GM23338 (cell line): ENCODE measurements around the gene CA12. TPM values are rescaled to one million over a fixed set of nuclear protein-coding genes. Genes with fewer than 3 reads are reported as not detected.

ENCODE experiments used
- ATAC-seq: fragments of 200-7000 bp; cut with Tn5 transposase; 3 replicates; pipeline ENCODE4 v1.9.1; 2020
- DNase-seq: peaks from one replicate; pipeline ENCODE4 v3.0.0-alpha.2; 2015; ENCODE audit warnings: low spot score
- H2AFZ ChIP-seq: fragments of 200-600 bp; sonication (generic); 2 replicates; pipeline ENCODE4 v1.8.0; 2016; ENCODE audit warnings: antibody characterized with exemption, mild to moderate bottlenecking, moderate library complexity
- H3F3A ChIP-seq: fragments of 200-600 bp; sonication (generic); replicated peaks from 2 replicates; pipeline ENCODE4 v1.8.0; 2017; ENCODE audit warnings: antibody characterized with exemption, mixed run types, low read depth
- H3K27ac ChIP-seq: fragments of 200-600 bp; sonication (generic); 2 replicates; pipeline ENCODE4 v1.6.1; 2016; ENCODE audit warnings: low read depth
- H3K27me3 ChIP-seq: fragments of 200-600 bp; sonication (generic); 2 replicates; pipeline ENCODE4 v1.8.0; 2016; ENCODE audit warnings: mild to moderate bottlenecking, mixed run types, moderate library complexity; ENCODE audit not compliant: insufficient read depth
- H3K36me3 ChIP-seq: fragments of 200-600 bp; sonication (generic); 2 replicates; pipeline ENCODE4 v1.8.0; 2016; ENCODE audit warnings: mild to moderate bottlenecking; ENCODE audit not compliant: insufficient read depth
- H3K4me1 ChIP-seq: fragments of 200-600 bp; sonication (generic); 2 replicates; pipeline ENCODE4 v1.8.0; 2016; ENCODE audit warnings: mild to moderate bottlenecking, moderate library complexity; ENCODE audit not compliant: insufficient read depth
- H3K4me2 ChIP-seq: fragments of 200-600 bp; sonication (generic); 2 replicates; pipeline ENCODE4 v1.7.1; 2017; ENCODE audit warnings: mixed run types
- H3K4me3 ChIP-seq: fragments of 200-600 bp; sonication (generic); 2 replicates; pipeline ENCODE4 v1.6.1; 2016; ENCODE audit warnings: mixed run types
- H3K79me2 ChIP-seq: fragments of 200-600 bp; sonication (generic); replicated peaks from 2 replicates; pipeline ENCODE4 v1.8.0; 2017; ENCODE audit warnings: mild to moderate bottlenecking; ENCODE audit not compliant: insufficient read depth
- H3K9me2 ChIP-seq: fragments of 200-600 bp; sonication (generic); 2 replicates; pipeline ENCODE4 v1.8.0; 2017; ENCODE audit not compliant: insufficient read depth
- H4K20me1 ChIP-seq: fragments of 200-600 bp; sonication (generic); replicated peaks from 2 replicates; pipeline ENCODE4 v1.8.0; 2017; ENCODE audit warnings: mild to moderate bottlenecking; ENCODE audit not compliant: insufficient read depth
- H3K27ac Mint-ChIP-seq: 2 replicates; pipeline ENCODE4 v1.8.0; 2020; ENCODE audit warnings: inconsistent platforms, mild to moderate bottlenecking, moderate library complexity, mixed read lengths
- H3K27me3 Mint-ChIP-seq: 3 replicates; pipeline ENCODE4 v1.8.0; 2022; ENCODE audit warnings: low read depth, mild to moderate bottlenecking, moderate library complexity, mixed read lengths, inconsistent platforms; ENCODE audit not compliant: insufficient read depth, poor library complexity
- H3K36me3 Mint-ChIP-seq: 3 replicates; pipeline ENCODE4 v1.8.0; 2021; ENCODE audit warnings: low read depth, mild to moderate bottlenecking, inconsistent platforms, moderate library complexity, mixed read lengths
- H3K4me1 Mint-ChIP-seq: 3 replicates; pipeline ENCODE4 v1.8.0; 2020; ENCODE audit warnings: mild to moderate bottlenecking, inconsistent platforms, mixed read lengths
- H3K4me3 Mint-ChIP-seq: 3 replicates; pipeline ENCODE4 v1.8.0; 2021; ENCODE audit warnings: moderate library complexity, mild to moderate bottlenecking, inconsistent platforms, mixed read lengths
- H3K9me3 Mint-ChIP-seq: 3 replicates; pipeline ENCODE4 v1.8.0; 2020; ENCODE audit warnings: moderate library complexity, mild to moderate bottlenecking, inconsistent platforms, mixed read lengths
- CREB1 ChIP-seq: fragments of 250-450 bp; sonication (Bioruptor Pico); IDR thresholded peaks from 2 replicates; pipeline ENCODE4 v1.5.0; 2020; ENCODE audit warnings: low read depth, mild to moderate bottlenecking, moderate library complexity
- CTCF ChIP-seq, 2 experiments: fragments of 200-600 bp in 1 of 2; sonication (generic) in 1 of 2; conservative IDR thresholded peaks; 2 replicates each; pipeline versions ENCODE4 v1.5.1 to v1.6.1; 2016 to 2017; ENCODE audit warnings: antibody characterized with exemption in 2 of 2, low read depth in 2 of 2, mild to moderate bottlenecking in 2 of 2, moderate library complexity in 1 of 2
- EZH2 ChIP-seq: fragments of 200-600 bp; sonication (generic); IDR thresholded peaks from one replicate; pipeline ENCODE4 v1.8.0; 2017; ENCODE audit warnings: antibody characterized with exemption, mild to moderate bottlenecking, low read depth; ENCODE audit not compliant: unreplicated experiment
- EZH2phosphoT487 ChIP-seq: fragments of 200-600 bp; sonication (generic); IDR thresholded peaks from one replicate; pipeline ENCODE4 v1.8.1; 2018; ENCODE audit warnings: antibody characterized with exemption; ENCODE audit not compliant: unreplicated experiment
- POLR2AphosphoS5 ChIP-seq: IDR thresholded peaks from 2 replicates; pipeline ENCODE4 v1.6.1; 2016; ENCODE audit warnings: antibody characterized with exemption, low read depth
- REST ChIP-seq: IDR thresholded peaks from one replicate; pipeline ENCODE4 v1.6.1; 2018; ENCODE audit warnings: antibody characterized with exemption; ENCODE audit not compliant: unreplicated experiment
- ZNF114 ChIP-seq: fragments of 250-450 bp; sonication (Bioruptor Pico); IDR thresholded peaks from 2 replicates; pipeline ENCODE4 v1.5.0; 2020; ENCODE audit warnings: mild to moderate bottlenecking, moderate library complexity
- ZNF331 ChIP-seq: fragments of 250-450 bp; sonication (Bioruptor Pico); IDR thresholded peaks from 2 replicates; pipeline ENCODE4 v1.5.0; 2020; ENCODE audit warnings: low read depth, mild to moderate bottlenecking, moderate library complexity
- ZNF462 ChIP-seq: fragments of 250-450 bp; sonication (Bioruptor Pico); IDR thresholded peaks from 2 replicates; pipeline ENCODE4 v1.5.0; 2020; ENCODE audit warnings: mild to moderate bottlenecking, moderate library complexity
- polyA plus RNA-seq: library from polyadenylated mRNA; unstranded; fragments of >200 nt; fragmentation: Nextera tagmentation; extraction: Ambion mirVana; gene quantifications from 2 replicates; pipeline ENCODE4 v1.2.1, GENCODE V29; 2016
- total RNA-seq: library from RNA; depleted of rRNA; stranded (reverse); fragments of >200 nt; shearing (Covaris generic); gene quantifications from 2 replicates; pipeline ENCODE4 v1.2.3, GENCODE V29; 2014

The CA12 gene
- total and polyA plus RNA-seq, 2 experiments from 2014 or later, result 2.9 to 5.2 TPM

- no peak for TF ChIP-seq EZH2
- no peak for TF ChIP-seq ZNF114
- TF ChIP-seq CTCF (conservative IDR thresholded peaks at IDR 0.05; ENCODE audit: low read depth in 2 of 2), result no peak
- TF ChIP-seq POLR2AphosphoS5, result no peak
- TF ChIP-seq ZNF331 (CRISPR knock-in tag), result no peak
- no peak for TF ChIP-seq CREB1 (CRISPR knock-in tag)
- no peak for TF ChIP-seq ZNF462 (CRISPR knock-in tag)
- TF ChIP-seq EZH2phosphoT487, result no peak
- no peak for TF ChIP-seq REST
- no peak overlapping the region for H3K27ac ChIP-seq
- Mint-ChIP-seq H3K4me1 (peaks cover 27% of the 10 kb centered on the region), H3K4me3 (no peak overlapping the region), H3K9me3 (peaks cover 3% of the 10 kb centered on the region; the same call in 1 of the 3 replicates), H3K27ac (no peak overlapping the region), H3K36me3 (no peaks in the 10 kb centered on the region), H3K27me3 (peaks cover 2% of the 10 kb centered on the region)
- H3K79me2 ChIP-seq, result no peaks in the 10 kb centered on the region
- H2AFZ ChIP-seq, result no peak overlapping the region
- no peaks in the 10 kb centered on the region for H3K36me3 ChIP-seq
- no peaks in the 10 kb centered on the region for H4K20me1 ChIP-seq
- DNase-seq (no peak), ATAC-seq (no peak)
- H3K27me3 ChIP-seq, result no peaks in the 10 kb centered on the region
- peaks cover 24% of the 10 kb centered on the region for H3K4me1 ChIP-seq
- H3K4me2 ChIP-seq, result no peak overlapping the region
- no peaks in the 10 kb centered on the region for H3K9me2 ChIP-seq
- H3F3A ChIP-seq, result no peaks in the 10 kb centered on the region
- H3K4me3 ChIP-seq, result no peak overlapping the region
Measured at GRCh38 chr15:63364399-63365272, 17.0 kb downstream of the CA12 start.
